Thymus (tissue), 11 donors: ENCODE data around the gene ZNF70. TPM values are rescaled to one million over a fixed set of nuclear protein-coding genes. Genes with fewer than 3 reads are reported as not detected.

Experiments used
- DNase-seq, 9 donors: peaks; one replicate each; pipeline ENCODE4 v3.0.0-alpha.2; 2013; ENCODE audit warnings: low spot score in 9 of 9, low read depth in 6 of 9, missing footprints in 1 of 9
- H3K27ac ChIP-seq, 2 donors: one replicate each; pipeline ENCODE4 v1.5.1; 2013; ENCODE audit warnings: control low read depth in 1 of 2, low read depth in 1 of 2, low read length in 1 of 2, mild to moderate bottlenecking in 1 of 2, moderate library complexity in 1 of 2
- H3K27me3 ChIP-seq, 2 donors: one replicate each; pipeline ENCODE4 v1.5.1; 2013; ENCODE audit warnings: low read length in 1 of 2; ENCODE audit not compliant: control insufficient read depth in 2 of 2, insufficient read depth in 1 of 2
- H3K36me3 ChIP-seq, 2 donors: one replicate each; pipeline ENCODE4 v1.5.1; 2013; ENCODE audit warnings: low read length in 1 of 2, mild to moderate bottlenecking in 1 of 2, moderate library complexity in 1 of 2; ENCODE audit not compliant: control insufficient read depth in 2 of 2, insufficient read depth in 2 of 2
- H3K4me1 ChIP-seq, 2 donors: one replicate each; pipeline ENCODE4 v1.5.1; 2013; ENCODE audit warnings: low read length in 2 of 2; ENCODE audit not compliant: control insufficient read depth in 2 of 2, insufficient read depth in 2 of 2
- H3K4me3 ChIP-seq, 2 donors: one replicate each; pipeline ENCODE4 v1.5.1; 2013; ENCODE audit warnings: low read length in 2 of 2, control low read depth in 1 of 2, mild to moderate bottlenecking in 1 of 2
- H3K9me3 ChIP-seq, 2 donors: one replicate each; pipeline ENCODE4 v1.5.1; 2013; ENCODE audit warnings: low read length in 1 of 2, mild to moderate bottlenecking in 1 of 2; ENCODE audit not compliant: control insufficient read depth in 2 of 2, insufficient read depth in 1 of 2
- WGBS: extraction: QIAGEN DNeasy Blood & Tissue Kit; methylation state at CpG from one replicate; pipeline ENCODE4 v1.1.7; 2013; 5-methylcytosine and 5-hydroxymethylcytosine counted together
- polyA plus RNA-seq: library from polyadenylated mRNA; stranded (reverse); fragments of 200-250 nt; gene quantifications from one replicate; pipeline ENCODE4 v1.2.3, GENCODE V29; 2013
- total RNA-seq: library from RNA; stranded (reverse); fragments of 120-200 nt; gene quantifications from one replicate; pipeline ENCODE4 v1.2.4, GENCODE V29; 2013
- donor health status: healthy.

ZNF70 gene
- total and polyA plus RNA-seq, 2 donors: 1.4 to 1.7 TPM

DNA sequence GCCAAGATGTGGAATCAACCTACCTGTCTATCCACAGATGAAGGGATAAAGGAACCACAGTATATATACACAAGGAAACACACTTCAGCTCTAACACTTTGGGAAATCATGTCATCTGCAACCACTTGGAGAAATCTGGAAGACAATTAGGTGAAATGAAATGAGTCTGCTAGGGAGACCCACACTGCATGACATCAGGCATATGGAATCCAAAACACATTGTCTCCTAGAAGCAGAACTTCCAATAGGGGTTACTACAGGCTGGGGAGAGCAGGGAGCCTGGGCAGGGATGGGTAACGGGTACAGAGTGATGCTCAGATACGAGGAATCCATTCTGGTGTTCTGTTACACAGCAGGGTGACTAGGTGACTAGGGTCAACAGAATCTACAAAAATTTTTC is 41.8 kb downstream of the ZNF70 start:
- H3K27me3 ChIP-seq: no peaks in the 10 kb centered on the region
- H3K4me3 ChIP-seq: no peak overlapping the region
- no peak overlapping the region for H3K27ac ChIP-seq
- no peak for DNase-seq
- peaks cover 61 to 87% of the 10 kb centered on the region in 2 donors for H3K36me3 ChIP-seq
- peaks cover 3 to 6% of the 10 kb centered on the region in 2 donors for H3K4me1 ChIP-seq
- WGBS: 96% methylated on average over 2 of the region's 2 CpGs
- H3K9me3 ChIP-seq: no peaks in the 10 kb centered on the region

DNA sequence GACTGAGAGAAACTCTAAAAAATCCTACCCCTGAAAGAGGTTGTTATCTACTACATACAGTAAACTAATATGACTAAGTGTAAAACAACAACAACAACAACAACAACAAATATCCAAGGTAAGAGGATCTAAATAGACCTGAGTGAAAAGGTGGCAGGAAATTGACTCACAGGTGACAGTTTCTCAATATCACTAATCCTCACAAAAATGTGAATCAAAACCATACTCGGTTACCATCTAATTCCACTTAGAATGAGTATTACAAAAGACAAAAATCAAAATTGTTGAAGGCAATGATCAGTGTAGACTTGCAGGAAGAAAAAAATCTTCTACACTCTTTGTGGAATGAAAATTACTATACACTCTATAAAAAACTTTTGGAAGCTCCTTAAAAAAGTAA is 42.6 kb downstream of the ZNF70 start:
- no peak overlapping the region for H3K27ac ChIP-seq
- no peak for DNase-seq
- peaks cover 56 to 88% of the 10 kb centered on the region in 2 donors for H3K36me3 ChIP-seq
- H3K4me3 ChIP-seq: no peak overlapping the region
- H3K9me3 ChIP-seq: no peaks in the 10 kb centered on the region
- peaks cover 3 to 6% of the 10 kb centered on the region in 2 donors for H3K4me1 ChIP-seq
- 95% methylated on average over 1 of the region's 1 CpG for WGBS
- H3K27me3 ChIP-seq: no peaks in the 10 kb centered on the region

DNA sequence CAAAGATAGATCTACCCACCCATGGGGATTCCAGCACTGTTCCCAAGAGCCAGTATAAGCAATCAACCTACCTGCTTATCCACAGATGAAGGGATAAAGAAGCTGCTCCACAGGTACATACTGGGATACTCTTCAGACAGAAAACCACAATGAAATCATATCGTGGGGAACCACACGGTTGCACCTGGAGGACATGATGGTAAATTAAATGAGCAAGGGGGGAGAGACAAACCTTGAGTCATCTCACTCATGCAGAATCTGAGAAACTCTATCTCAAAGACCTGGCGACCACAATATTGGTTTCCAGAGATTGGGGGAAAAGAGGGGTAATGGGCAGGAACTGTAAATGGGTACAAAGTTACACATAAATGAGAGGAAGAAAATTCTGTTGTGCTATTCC is 45.6 kb downstream of the ZNF70 start:
- no peak overlapping the region for H3K4me3 ChIP-seq
- no peaks in the 10 kb centered on the region for H3K9me3 ChIP-seq
- no peak for DNase-seq
- no peaks in the 10 kb centered on the region for H3K27me3 ChIP-seq
- no peak overlapping the region for H3K27ac ChIP-seq
- H3K4me1 ChIP-seq: peaks cover 3 to 6% of the 10 kb centered on the region in 2 donors
- H3K36me3 ChIP-seq: peaks cover 62 to 93% of the 10 kb centered on the region in 2 donors
- WGBS: 23% methylated on average over 3 of the region's 3 CpGs

DNA sequence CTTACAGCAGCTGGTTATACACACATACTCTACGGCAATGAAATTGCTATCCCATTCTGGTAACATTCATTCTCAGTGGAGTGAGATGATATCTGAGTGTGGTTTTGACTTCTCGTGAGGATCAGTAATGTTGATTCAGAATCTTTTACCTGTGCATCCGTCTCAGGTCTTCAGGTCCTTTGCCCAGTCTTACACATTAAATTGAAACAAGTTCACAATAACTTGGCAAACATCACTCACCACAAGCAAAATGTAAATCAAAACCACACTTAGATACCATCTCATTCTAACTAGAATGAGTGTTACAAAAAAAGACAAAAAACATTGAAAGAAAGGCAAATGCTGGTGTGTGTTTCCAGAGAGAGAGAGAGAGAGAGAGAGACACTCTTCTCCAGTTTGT is 46.1 kb downstream of the ZNF70 start:
- Histone ChIP-seq H3K27ac (no peak overlapping the region), H3K4me3 (no peak overlapping the region), H3K27me3 (no peaks in the 10 kb centered on the region), H3K4me1 (peaks cover 3 to 6% of the 10 kb centered on the region in 2 donors), H3K36me3 (peaks cover 58 to 92% of the 10 kb centered on the region in 2 donors), H3K9me3 (no peaks in the 10 kb centered on the region)
- no peak for DNase-seq
- 75% methylated on average over 3 of the region's 3 CpGs for WGBS

DNA sequence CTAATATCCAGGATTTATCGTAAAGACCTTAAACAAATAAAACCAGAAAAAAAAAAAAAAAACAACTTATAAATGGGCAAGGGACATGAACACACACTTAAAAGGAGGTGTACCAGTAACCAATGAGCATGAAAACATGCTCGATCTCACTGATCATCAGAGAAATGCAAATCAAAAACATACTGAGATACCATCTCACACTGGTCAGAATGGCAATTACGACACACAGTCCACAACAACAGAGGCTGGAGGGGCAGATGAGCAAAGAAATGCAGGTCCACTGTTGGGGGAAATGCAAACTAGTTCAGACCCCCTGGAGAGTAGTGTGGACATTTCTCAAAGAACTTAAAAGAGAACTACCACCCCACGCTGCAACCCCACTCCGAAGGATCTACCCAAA is 46.9 kb downstream of the ZNF70 start:
- no peaks in the 10 kb centered on the region for H3K27me3 ChIP-seq
- peaks cover 58 to 89% of the 10 kb centered on the region in 2 donors for H3K36me3 ChIP-seq
- H3K4me3 ChIP-seq: no peak overlapping the region
- DNase-seq: no peak
- H3K27ac ChIP-seq: no peak overlapping the region
- H3K9me3 ChIP-seq: no peaks in the 10 kb centered on the region
- peaks cover 3 to 6% of the 10 kb centered on the region in 2 donors for H3K4me1 ChIP-seq
- 97% methylated on average over 5 of the region's 5 CpGs for WGBS

DNA sequence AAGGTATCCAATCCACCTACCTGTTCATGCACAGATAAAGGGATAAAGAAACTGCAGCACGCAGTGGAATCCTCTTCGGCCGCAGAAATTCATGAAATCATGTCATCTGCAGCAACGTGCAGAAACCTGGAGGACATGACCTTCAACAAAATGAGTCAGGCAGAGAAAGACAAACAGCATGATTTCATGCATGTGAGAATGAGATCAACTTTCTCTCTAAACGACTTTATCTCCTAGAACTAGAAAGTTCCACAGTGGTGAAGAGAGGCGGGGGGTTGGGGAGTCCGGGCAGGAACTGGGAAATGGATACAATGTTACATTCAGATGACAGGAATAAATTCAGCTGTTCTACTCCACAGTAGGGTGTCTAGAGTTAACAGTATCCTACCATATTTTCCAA is 50.2 kb downstream of the ZNF70 start:
- DNase-seq: no peak
- Histone ChIP-seq H3K36me3 (peaks cover 41 to 66% of the 10 kb centered on the region in 2 donors), H3K4me1 (peaks cover 19 to 29% of the 10 kb centered on the region in 2 donors), H3K27me3 (no peaks in the 10 kb centered on the region), H3K4me3 (no peak overlapping the region), H3K27ac (no peak overlapping the region), H3K9me3 (peaks cover 0 to 4% of the 10 kb centered on the region in 2 donors)
- 94% methylated on average over 7 of the region's 7 CpGs for WGBS

DNA sequence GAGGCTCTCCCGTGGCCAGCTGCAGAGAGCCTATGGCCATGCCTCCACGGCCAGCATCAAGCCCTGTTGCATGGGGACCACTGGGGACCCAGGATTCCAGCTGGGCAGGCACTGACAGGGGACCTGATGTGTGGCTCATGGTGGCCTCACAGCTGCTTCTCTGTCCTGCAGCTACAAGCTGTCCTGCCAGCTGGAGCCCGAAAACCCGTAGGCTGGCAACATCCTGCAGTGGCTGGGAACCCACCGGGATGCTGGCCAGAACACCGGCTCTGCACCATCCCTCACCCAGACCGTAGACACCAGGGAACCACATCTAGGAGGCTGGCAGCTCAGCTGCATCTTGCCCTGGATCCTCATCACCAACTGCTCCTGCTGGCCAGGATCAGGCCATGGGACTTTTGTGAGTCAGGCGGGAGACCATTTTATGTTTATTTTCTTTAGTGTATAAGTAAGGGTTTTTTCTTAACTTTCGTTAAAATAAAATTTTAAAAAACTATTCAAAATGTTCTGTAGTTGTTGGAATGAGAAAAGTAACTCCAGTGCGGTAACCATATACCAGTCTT is 52.2 kb downstream of the ZNF70 start:
- WGBS: 98% methylated on average over 10 of the region's 10 CpGs
- no peak overlapping the region for H3K4me3 ChIP-seq

DNA sequence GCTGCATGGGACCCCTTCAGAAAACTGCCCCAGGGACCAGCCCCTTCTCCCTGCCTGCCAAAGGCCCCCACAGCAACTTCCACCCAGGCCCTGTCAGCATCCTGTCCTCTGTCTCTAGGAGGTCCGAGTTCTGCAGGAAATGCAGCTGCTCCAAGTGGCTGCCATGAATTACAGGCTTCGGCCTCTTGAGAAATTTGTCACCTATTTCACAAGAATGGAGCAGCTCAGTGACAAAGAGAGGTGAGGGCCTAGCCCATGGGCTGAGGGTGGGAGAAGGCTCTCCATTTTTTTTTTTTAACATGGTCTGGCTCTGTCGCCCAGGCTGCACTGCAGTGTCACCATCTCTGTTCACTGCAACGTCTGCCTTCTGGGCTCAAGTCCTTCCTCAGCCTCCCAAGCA is 52.8 kb downstream of the ZNF70 start:
- H3K36me3 ChIP-seq: peaks cover 42 to 66% of the 10 kb centered on the region in 2 donors
- no peaks in the 10 kb centered on the region for H3K27me3 ChIP-seq
- 88% methylated on average over 4 of the region's 4 CpGs for WGBS
- no peak overlapping the region for H3K4me3 ChIP-seq
- peaks cover 0 to 4% of the 10 kb centered on the region in 2 donors for H3K9me3 ChIP-seq
- no peak for DNase-seq
- H3K4me1 ChIP-seq: peaks cover 23 to 45% of the 10 kb centered on the region in 2 donors
- H3K27ac ChIP-seq: no peak overlapping the region

More for the DNA sequence above, 52.2 kb downstream of the ZNF70 start:
- Histone ChIP-seq H3K27ac (no peak overlapping the region), H3K36me3 (peaks cover 42 to 66% of the 10 kb centered on the region in 2 donors), H3K4me1 (peaks cover 23 to 45% of the 10 kb centered on the region in 2 donors), H3K9me3 (peaks cover 0 to 4% of the 10 kb centered on the region in 2 donors), H3K27me3 (no peaks in the 10 kb centered on the region)
- DNase-seq: no peak

DNA sequence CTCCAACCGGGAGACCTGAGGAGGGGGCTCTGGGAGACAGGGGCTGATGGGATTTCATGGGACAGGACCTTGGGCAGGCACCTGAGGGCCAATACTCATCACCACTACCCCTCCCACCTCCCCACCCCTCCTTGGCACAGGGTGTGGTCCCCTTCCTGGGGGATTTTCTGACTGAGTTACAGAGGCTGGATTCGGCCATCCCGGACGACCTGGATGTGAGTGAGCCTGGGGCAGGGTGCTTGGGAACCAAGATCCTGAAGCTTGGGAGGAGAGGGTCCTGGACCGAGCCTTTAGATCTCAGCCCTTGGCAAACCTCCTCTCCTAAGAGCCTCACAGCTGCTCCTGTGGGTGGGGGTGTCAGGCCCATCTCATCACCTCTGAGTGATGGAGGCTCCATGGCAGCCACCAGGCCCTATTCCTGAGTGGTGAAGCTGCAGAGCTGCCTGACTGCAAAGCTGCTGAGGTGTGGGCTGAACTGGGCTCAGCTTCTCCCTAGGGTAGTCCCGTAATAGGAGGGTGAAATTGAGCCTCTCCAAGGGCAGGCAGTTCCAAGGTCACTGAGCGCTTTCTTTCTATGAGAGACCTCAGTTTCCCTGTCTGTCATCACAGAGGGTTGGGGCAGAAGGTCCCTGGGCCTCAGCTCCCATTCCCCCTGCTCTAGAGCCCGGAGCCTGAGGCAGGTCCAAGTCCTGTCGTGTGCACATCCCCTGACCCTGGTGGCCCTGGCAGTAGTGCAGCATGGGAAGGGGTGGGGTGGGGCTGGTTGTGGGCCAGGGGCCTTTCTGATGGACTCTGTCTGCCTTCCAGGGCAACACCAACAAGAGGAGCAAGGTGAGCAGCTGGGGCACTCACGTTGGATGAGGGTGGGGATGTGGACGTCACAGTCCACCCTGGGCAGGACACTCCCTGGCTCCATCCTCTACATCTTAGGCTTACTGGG is 53.6 kb downstream of the ZNF70 start:
- 96% methylated on average over 11 of the region's 11 CpGs for WGBS
- Histone ChIP-seq H3K9me3 (peaks cover 0 to 4% of the 10 kb centered on the region in 2 donors), H3K27ac (peak overlapping the region; percentile 96), H3K36me3 (peaks cover 37 to 66% of the 10 kb centered on the region in 2 donors), H3K4me1 (peaks cover 25 to 52% of the 10 kb centered on the region in 2 donors), H3K27me3 (no peaks in the 10 kb centered on the region), H3K4me3 (peak overlapping the region in 1 of 2 donors; percentile 51)
- DNase-seq: peak in 1 of 9 donors; percentile 40
